ENCODE results near the gene FER. TPM values are rescaled to one million over a fixed set of nuclear protein-coding genes. Genes with fewer than 3 reads are reported as not detected.
"Not testable (repeated sequence)": the region's sequence is repeated elsewhere in the genome, so short reads cannot be mapped to it uniquely, and the experiment has no call there.

Gene FER
- total RNA-seq, 1 donor from 2014 or later: 19.2 TPM

DNA sequence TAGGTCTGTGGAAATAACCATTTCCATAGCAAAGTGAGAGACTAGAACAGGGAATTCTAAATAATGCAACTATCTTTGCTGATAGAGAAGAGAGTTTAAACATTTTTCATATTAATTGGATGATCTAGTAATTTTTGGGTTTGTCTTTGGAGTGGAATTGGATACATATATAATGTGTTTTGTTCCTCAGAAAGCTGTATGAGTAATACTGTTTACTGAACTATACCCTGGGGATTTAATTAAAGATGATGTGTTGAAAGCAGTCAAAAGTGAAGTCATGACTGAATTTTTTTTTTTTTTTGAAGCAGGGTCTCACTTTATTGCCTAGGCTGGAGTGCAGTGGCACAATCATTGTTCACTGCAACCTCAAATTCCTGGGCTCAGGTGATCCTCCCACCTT, 17.9 kb downstream of the FER start:
- Histone ChIP-seq H3K4me3 (no peak overlapping the region), H3K27me3 (no peaks in the 10 kb centered on the region), H3K4me1 (peaks cover 6% of the 10 kb centered on the region), H3K27ac (no peak overlapping the region), H3K36me3 (no peaks in the 10 kb centered on the region), H3K9me3 (no peaks in the 10 kb centered on the region)
- intact Hi-C loops (cut with DNase I): no loop called here
- TF ChIP-seq POLR2A (IDR thresholded peaks at IDR 0.05) (no peak), POLR2AphosphoS5 (IDR thresholded peaks at IDR 0.05; ENCODE audit: insufficient read depth in 1 of 2, low read depth in 1 of 2) (no peak)
- TF ChIP-seq, protein P1, sequence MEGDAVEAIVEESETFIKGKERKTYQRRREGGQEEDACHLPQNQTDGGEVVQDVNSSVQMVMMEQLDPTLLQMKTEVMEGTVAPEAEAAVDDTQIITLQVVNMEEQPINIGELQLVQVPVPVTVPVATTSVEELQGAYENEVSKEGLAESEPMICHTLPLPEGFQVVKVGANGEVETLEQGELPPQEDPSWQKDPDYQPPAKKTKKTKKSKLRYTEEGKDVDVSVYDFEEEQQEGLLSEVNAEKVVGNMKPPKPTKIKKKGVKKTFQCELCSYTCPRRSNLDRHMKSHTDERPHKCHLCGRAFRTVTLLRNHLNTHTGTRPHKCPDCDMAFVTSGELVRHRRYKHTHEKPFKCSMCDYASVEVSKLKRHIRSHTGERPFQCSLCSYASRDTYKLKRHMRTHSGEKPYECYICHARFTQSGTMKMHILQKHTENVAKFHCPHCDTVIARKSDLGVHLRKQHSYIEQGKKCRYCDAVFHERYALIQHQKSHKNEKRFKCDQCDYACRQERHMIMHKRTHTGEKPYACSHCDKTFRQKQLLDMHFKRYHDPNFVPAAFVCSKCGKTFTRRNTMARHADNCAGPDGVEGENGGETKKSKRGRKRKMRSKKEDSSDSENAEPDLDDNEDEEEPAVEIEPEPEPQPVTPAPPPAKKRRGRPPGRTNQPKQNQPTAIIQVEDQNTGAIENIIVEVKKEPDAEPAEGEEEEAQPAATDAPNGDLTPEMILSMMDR (IDR thresholded peaks at IDR 0.05): no peak
- DNase-seq (ENCODE audit: extremely low spot score in 2 of 2): no peak

DNA sequence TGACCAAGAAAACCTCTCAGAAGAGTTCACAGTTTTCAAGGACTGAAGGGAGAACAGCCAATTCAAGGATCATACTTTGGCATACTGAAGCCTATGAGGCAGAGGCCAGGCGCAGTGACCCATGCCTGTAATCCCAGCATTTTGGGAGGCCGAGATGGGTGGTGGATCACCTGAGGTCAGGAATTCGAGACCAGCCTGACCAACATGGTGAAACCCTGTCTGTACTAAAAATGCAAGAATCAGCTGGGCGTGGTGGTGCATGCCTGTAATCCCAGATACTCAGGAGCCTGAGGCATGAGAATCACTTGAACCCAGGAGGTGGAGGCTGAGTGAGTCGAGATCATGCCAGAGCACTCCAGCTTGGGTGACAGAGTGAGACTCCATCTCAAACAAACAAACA, 19.2 kb downstream of the FER start:
- DNase-seq (ENCODE audit: extremely low spot score in 2 of 2); H3K27ac ChIP-seq; H3K36me3 ChIP-seq; H3K9me3 ChIP-seq; H3K27me3 ChIP-seq; intact Hi-C loops (cut with DNase I); H3K4me1 ChIP-seq; H3K4me3 ChIP-seq: not testable (repeated sequence)

DNA sequence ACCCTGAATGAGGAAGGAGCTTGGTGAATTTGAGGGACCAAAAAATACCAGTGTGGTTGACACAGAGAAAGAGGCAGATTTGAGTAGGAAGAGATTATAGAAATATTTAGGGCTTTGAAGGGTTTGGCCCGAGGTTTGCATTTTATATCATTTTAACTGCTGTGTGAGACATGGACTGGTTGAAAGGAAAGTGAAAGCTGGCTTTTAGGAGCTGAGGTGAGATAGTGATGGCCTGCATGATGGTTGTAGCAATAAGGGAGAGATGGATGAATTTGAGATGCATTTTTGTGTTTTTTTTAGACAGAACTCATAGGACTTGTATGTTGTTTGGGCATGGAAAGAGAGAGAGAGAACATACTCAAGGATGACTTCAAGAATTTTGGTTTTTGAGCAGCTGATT, 21.7 kb downstream of the FER start:
- TF ChIP-seq, protein P1 (IDR thresholded peaks at IDR 0.05): no peak
- TF ChIP-seq POLR2AphosphoS5 (IDR thresholded peaks at IDR 0.05; ENCODE audit: insufficient read depth in 1 of 2, low read depth in 1 of 2) (no peak), POLR2A (IDR thresholded peaks at IDR 0.05) (no peak)
- intact Hi-C loops (cut with DNase I): no loop called here
- H3K36me3 ChIP-seq: no peaks in the 10 kb centered on the region

DNA sequence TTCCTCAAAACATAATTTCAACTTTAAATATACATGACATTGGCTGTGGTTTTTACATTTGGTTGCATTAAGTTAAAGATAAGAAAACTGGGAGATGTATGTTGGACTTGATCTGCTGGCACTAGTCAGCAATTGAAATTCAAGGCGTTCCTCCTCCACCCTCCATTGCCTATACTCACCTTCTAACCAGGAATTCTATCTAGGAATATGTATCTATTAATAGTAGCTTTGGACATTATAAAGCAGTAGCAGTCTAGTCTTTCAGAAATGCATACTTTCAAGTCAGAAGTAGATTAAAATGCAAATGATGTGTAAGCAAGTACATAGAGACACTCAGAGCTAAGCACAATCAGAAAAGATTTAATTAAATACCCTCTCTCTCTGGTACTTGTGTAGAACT, 24.9 kb downstream of the FER start:
- H3K36me3 ChIP-seq: no peaks in the 10 kb centered on the region
- no peak overlapping the region for H3K4me3 ChIP-seq
- no peak for DNase-seq (ENCODE audit: extremely low spot score in 2 of 2)
- TF ChIP-seq POLR2A (IDR thresholded peaks at IDR 0.05) (no peak), POLR2AphosphoS5 (IDR thresholded peaks at IDR 0.05; ENCODE audit: insufficient read depth in 1 of 2, low read depth in 1 of 2) (no peak)
- TF ChIP-seq, protein P1 (IDR thresholded peaks at IDR 0.05): no peak
- peaks cover 6% of the 10 kb centered on the region for H3K4me1 ChIP-seq
- no peaks in the 10 kb centered on the region for H3K27me3 ChIP-seq
- H3K9me3 ChIP-seq: no peaks in the 10 kb centered on the region
- intact Hi-C loops (cut with DNase I): no loop called here
- H3K27ac ChIP-seq: no peak overlapping the region

More for the DNA sequence above, 21.7 kb downstream of the FER start:
- Histone ChIP-seq H3K9me3 (no peaks in the 10 kb centered on the region), H3K4me3 (no peak overlapping the region), H3K4me1 (peaks cover 6% of the 10 kb centered on the region), H3K27me3 (no peaks in the 10 kb centered on the region), H3K27ac (no peak overlapping the region)
- no peak for DNase-seq (ENCODE audit: extremely low spot score in 2 of 2)

DNA sequence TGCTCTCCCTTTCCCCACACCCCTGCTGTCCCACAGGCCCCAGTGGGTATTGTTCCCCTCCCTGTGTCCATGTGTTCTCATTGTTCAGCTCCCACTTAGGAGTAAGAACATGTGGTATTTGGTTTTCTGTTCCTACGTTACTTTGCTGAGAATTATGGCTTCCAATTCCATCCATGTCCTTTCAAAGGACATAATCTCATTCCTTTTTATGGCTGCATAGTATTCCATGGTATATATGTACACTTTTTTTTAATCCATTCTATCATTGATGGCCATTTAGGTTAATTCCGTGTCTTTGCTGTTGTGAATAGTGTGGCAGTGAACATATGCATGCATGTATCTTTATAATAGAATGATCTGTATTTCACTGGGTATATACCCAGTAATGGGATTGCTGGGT, 25.6 kb downstream of the FER start:
- TF ChIP-seq, protein P1 (IDR thresholded peaks at IDR 0.05): no peak
- TF ChIP-seq POLR2A (IDR thresholded peaks at IDR 0.05) (no peak), POLR2AphosphoS5 (IDR thresholded peaks at IDR 0.05; ENCODE audit: insufficient read depth in 1 of 2, low read depth in 1 of 2) (no peak)
- no peak overlapping the region for H3K4me3 ChIP-seq
- no peaks in the 10 kb centered on the region for H3K9me3 ChIP-seq
- intact Hi-C loops (cut with DNase I): no loop called here
- no peaks in the 10 kb centered on the region for H3K36me3 ChIP-seq
- no peaks in the 10 kb centered on the region for H3K27me3 ChIP-seq
- no peak overlapping the region for H3K27ac ChIP-seq
- H3K4me1 ChIP-seq: peaks cover 6% of the 10 kb centered on the region
- no peak for DNase-seq (ENCODE audit: extremely low spot score in 2 of 2)

DNA sequence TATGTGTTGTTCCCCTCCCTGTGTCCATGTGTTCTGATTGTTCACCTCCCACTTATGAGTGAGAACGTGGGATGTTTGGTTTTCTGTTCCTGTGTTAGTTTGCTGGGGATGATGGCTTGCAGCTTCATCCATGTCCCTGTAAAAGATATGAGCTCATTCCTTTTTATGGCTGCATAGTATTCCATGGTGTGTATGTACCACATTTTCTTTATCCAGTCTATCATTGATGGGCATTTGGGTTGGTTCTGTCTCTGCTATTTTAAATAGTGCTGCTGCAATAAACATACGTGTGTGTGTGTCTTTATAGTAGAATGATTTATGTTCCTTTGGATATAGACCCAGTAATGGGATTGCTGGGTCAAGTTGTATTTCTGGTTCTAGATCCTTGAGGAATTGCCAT, 26.4 kb downstream of the FER start:
- H3K27ac ChIP-seq; DNase-seq (ENCODE audit: extremely low spot score in 2 of 2); H3K9me3 ChIP-seq; H3K27me3 ChIP-seq; H3K36me3 ChIP-seq; H3K4me3 ChIP-seq; H3K4me1 ChIP-seq; intact Hi-C loops (cut with DNase I): not testable (repeated sequence)

DNA sequence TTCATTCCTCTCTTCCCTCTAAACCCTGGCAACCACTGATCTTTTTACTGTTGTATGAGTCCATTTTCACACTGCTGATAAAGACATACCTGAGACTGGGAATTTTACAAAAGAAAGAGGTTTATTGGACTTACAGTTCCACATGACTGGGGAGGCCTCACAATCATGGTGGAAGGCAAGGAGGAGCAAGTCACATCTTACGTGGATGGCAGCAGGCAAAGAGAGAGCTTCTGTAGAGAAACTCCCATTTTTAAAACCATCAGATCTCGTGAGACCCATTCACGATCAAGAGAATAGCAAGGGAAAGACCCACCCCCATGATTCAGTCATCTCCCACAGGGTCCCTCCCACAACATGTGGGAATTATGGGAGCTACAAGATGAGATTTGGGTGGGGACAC, 29.9 kb downstream of the FER start:
- DNase-seq (ENCODE audit: extremely low spot score in 2 of 2); H3K27me3 ChIP-seq; H3K4me3 ChIP-seq; intact Hi-C loops (cut with DNase I); H3K4me1 ChIP-seq; H3K27ac ChIP-seq; H3K36me3 ChIP-seq; H3K9me3 ChIP-seq: not testable (repeated sequence)

DNA sequence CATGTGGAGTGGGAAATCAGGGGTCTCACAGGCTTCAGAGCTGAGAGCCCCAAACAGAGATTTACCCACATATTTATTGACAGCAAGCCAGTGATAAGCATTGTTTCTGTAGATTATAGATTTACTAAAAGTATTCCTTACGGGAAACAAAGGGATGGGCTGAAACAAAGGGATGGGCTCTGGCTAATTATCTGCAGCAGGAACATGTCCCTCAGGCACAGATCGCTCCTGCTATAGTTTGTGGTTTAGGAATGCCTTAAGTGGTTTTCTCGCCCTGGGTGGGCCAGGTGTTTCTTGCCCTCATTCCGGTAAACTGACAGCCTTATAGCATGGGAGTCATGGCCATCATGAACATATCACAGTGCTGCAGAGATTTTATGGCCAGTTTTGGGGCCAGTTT, 36.9 kb downstream of the FER start:
- H3K9me3 ChIP-seq; H3K27ac ChIP-seq; intact Hi-C loops (cut with DNase I); H3K4me3 ChIP-seq; H3K27me3 ChIP-seq; H3K36me3 ChIP-seq; H3K4me1 ChIP-seq; DNase-seq (ENCODE audit: extremely low spot score in 2 of 2): not testable (repeated sequence)
